ENCODE data around the gene ENDOV. TPM values are rescaled to one million over a fixed set of nuclear protein-coding genes. Genes with fewer than 3 reads are reported as not detected.

The ENDOV gene
- total RNA-seq, 1 experiment from 2014 or later: 14.1 TPM

GRCh38 chr17:80416940-80417293 lies 1.9 kb downstream of the ENDOV start:
- DNase-seq (ENCODE audit: low spot score): no peak
- POLR2A ChIA-PET (ENCODE audit: low non-redundant PET): no interaction called here
- Histone ChIP-seq H3K36me3 (ENCODE audit: insufficient read depth, low read length, poor library complexity, severe bottlenecking) (no peaks in the 10 kb centered on the region), H3K27me3 (replicated peaks; ENCODE audit: insufficient read depth, low read depth, low read length, poor library complexity) (no peaks in the 10 kb centered on the region), H3K9me3 (ENCODE audit: low read depth, low read length, poor library complexity, severe bottlenecking) (no peaks in the 10 kb centered on the region), H3K27ac (ENCODE audit: low read depth, low read length, poor library complexity, severe bottlenecking) (no peak overlapping the region), H3K4me1 (ENCODE audit: insufficient read depth, low read length, poor library complexity, severe bottlenecking) (no peaks in the 10 kb centered on the region), H3K4me3 (ENCODE audit: low read depth, low read length, poor library complexity, severe bottlenecking) (no peak overlapping the region)
- BruUV-seq (replicated peaks): no TSS peak
- no peak for TF ChIP-seq EZH2 (IDR thresholded peaks at IDR 0.05; ENCODE audit: borderline replicate concordance, low read depth, low read length, poor library complexity, severe bottlenecking)
- no peak for TF ChIP-seq CTCF (conservative IDR thresholded peaks at IDR 0.05; ENCODE audit: low read depth, low read length)
- intact Hi-C loops (cut with micrococcal nuclease; ENCODE audit: unreplicated experiment): no loop called here
- CTCF ChIA-PET: interaction anchor here (0.6 kb wide), 1 partner anchor 382 kb away, joined by 4 read pairs; no protein-coding TSS in a partner anchor

- ChIA-PET POLR2A (ENCODE audit: low non-redundant PET) (no interaction called here), CTCF (interaction anchor here (0.7 kb wide), 1 partner anchor 10 kb away, joined by 12 read pairs; no protein-coding TSS in a partner anchor)
- Histone ChIP-seq H3K4me1 (ENCODE audit: insufficient read depth, low read length, poor library complexity, severe bottlenecking) (no peaks in the 10 kb centered on the region), H3K27ac (ENCODE audit: low read depth, low read length, poor library complexity, severe bottlenecking) (no peak overlapping the region), H3K4me3 (ENCODE audit: low read depth, low read length, poor library complexity, severe bottlenecking) (no peak overlapping the region), H3K27me3 (replicated peaks; ENCODE audit: insufficient read depth, low read depth, low read length, poor library complexity) (no peaks in the 10 kb centered on the region), H3K9me3 (ENCODE audit: low read depth, low read length, poor library complexity, severe bottlenecking) (no peaks in the 10 kb centered on the region), H3K36me3 (ENCODE audit: insufficient read depth, low read length, poor library complexity, severe bottlenecking) (no peaks in the 10 kb centered on the region)
- no TSS peak for BruUV-seq (replicated peaks)
- no peak for DNase-seq (ENCODE audit: low spot score)
- no peak for TF ChIP-seq EZH2 (IDR thresholded peaks at IDR 0.05; ENCODE audit: borderline replicate concordance, low read depth, low read length, poor library complexity, severe bottlenecking)
- no peak for TF ChIP-seq CTCF (conservative IDR thresholded peaks at IDR 0.05; ENCODE audit: low read depth, low read length)
- intact Hi-C loops (cut with micrococcal nuclease; ENCODE audit: unreplicated experiment): no loop called here
Observed at GRCh38 chr17:80418589-80418988, 3.6 kb downstream of the ENDOV start.

- CTCF ChIA-PET: no interaction called here
- Histone ChIP-seq H3K4me1 (ENCODE audit: insufficient read depth, low read length, poor library complexity, severe bottlenecking) (no peaks in the 10 kb centered on the region), H3K9me3 (ENCODE audit: low read depth, low read length, poor library complexity, severe bottlenecking) (no peaks in the 10 kb centered on the region), H3K36me3 (ENCODE audit: insufficient read depth, low read length, poor library complexity, severe bottlenecking) (no peaks in the 10 kb centered on the region), H3K4me3 (ENCODE audit: low read depth, low read length, poor library complexity, severe bottlenecking) (no peak overlapping the region), H3K27me3 (replicated peaks; ENCODE audit: insufficient read depth, low read depth, low read length, poor library complexity) (no peaks in the 10 kb centered on the region), H3K27ac (ENCODE audit: low read depth, low read length, poor library complexity, severe bottlenecking) (no peak overlapping the region)
- intact Hi-C loops (cut with micrococcal nuclease; ENCODE audit: unreplicated experiment): no loop called here
- TF ChIP-seq CTCF (conservative IDR thresholded peaks at IDR 0.05; ENCODE audit: low read depth, low read length) (no peak), EZH2 (IDR thresholded peaks at IDR 0.05; ENCODE audit: borderline replicate concordance, low read depth, low read length, poor library complexity, severe bottlenecking) (no peak)
- no peak for DNase-seq (ENCODE audit: low spot score)
- BruUV-seq (replicated peaks): no TSS peak
- POLR2A ChIA-PET (ENCODE audit: low non-redundant PET): no interaction called here
Observed at GRCh38 chr17:80419255-80419654, 4.3 kb downstream of the ENDOV start.
